Measurements from ENCODE around the gene PLXNA4.

Gene PLXNA4

DNA sequence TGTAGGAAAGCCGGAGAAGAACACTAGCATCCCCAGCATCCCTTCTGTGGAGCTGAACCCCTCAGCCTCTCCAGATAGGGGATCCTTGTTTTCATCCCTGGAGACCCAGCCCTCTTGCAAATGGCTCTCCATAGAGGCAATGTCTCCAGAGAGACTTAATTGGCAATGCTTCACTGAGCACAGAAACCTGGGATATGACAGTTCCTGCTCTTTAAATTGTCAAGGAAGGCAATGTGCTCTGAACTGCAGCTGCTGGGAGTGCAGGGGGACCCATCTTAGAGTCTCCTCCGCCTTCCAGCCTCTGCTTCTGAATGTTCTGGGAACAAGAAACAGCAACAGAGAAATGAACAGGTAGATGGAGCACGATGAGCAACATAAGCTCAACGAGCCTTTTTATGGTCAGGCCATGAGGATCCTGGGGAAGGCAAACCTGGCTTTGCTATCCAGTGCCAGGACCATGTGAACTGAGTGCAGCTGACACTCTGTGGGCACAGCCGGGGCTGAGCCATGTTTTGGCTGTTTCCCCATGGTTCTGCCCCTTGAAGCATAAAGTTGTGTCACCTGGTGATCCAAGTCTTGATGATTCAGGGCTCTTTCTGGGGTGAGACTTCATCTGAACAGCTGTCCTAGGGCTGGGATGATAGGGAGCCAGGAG is 481.0 kb downstream of the PLXNA4 start:
- TF ChIP-seq CTCF (IDR thresholded peaks at IDR 0.05; ENCODE audit: low read depth, low read length) = no peak
- no peaks in the 10 kb centered on the region for H3K27me3 ChIP-seq
- H3K4me1 ChIP-seq = peaks cover 18% of the 10 kb centered on the region
- peak; percentile 33 for DNase-seq
- H3K36me3 ChIP-seq = no peaks in the 10 kb centered on the region
- H3K4me3 ChIP-seq (ENCODE audit: low read depth, low read length) = no peak overlapping the region
- no peaks in the 10 kb centered on the region for H3K9me3 ChIP-seq

- Histone ChIP-seq H3K9me3 (no peaks in the 10 kb centered on the region), H3K4me3 (ENCODE audit: low read depth, low read length) (no peak overlapping the region), H3K36me3 (no peaks in the 10 kb centered on the region), H3K27me3 (no peaks in the 10 kb centered on the region), H3K4me1 (peaks cover 18% of the 10 kb centered on the region)
- no peak for DNase-seq
- no peak for TF ChIP-seq CTCF (IDR thresholded peaks at IDR 0.05; ENCODE audit: low read depth, low read length)
These were observed 484.2 kb downstream of the PLXNA4 start for GRCh38 chr7:132092106-132092505.

DNA sequence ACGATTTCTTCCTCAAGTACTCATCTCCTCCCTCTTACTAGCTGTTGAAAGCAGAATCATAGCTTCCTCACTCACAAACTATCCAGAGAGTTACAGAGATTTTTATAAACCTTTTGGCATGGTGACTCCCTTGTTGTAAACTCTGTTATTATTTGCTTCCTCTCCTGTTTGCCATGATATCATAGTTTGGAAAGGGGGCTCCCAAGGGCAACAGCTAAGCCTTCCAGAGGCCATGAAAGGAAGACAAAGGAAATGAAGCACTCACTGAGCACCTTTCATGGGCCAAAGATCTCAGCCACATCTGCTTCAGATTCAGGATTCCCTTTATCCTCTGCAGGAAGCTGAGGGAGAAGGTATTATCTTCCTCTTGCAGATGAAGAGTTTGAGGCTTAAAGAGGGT is 484.6 kb downstream of the PLXNA4 start:
- H3K4me3 ChIP-seq (ENCODE audit: low read depth, low read length) = no peak overlapping the region
- DNase-seq = no peak
- no peak for TF ChIP-seq CTCF (IDR thresholded peaks at IDR 0.05; ENCODE audit: low read depth, low read length)
- no peaks in the 10 kb centered on the region for H3K9me3 ChIP-seq
- peaks cover 18% of the 10 kb centered on the region for H3K4me1 ChIP-seq
- no peaks in the 10 kb centered on the region for H3K27me3 ChIP-seq
- H3K36me3 ChIP-seq = no peaks in the 10 kb centered on the region

DNA sequence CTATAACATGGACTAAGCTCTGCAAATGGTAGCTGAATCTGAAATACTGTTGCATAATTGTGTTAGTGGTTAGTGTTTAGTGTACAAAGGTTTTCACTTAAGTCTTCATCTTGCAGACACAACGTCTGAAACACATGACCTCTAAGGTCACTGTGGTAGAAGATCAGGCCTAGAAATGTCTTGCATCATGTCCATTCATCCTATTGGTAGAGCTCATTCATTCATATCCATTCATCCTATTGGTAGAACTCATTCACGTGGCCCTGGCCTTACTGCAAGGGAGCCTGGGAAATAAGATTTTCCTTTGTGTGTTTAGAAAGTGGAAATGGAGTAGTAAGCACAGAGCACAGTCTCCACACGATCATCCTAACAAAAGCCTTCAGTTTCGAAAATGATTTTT is 485.8 kb downstream of the PLXNA4 start:
- no peak for DNase-seq
- Histone ChIP-seq H3K36me3 (no peaks in the 10 kb centered on the region), H3K27me3 (no peaks in the 10 kb centered on the region), H3K4me1 (peaks cover 14% of the 10 kb centered on the region), H3K9me3 (no peaks in the 10 kb centered on the region), H3K4me3 (ENCODE audit: low read depth, low read length) (no peak overlapping the region)
- no peak for TF ChIP-seq CTCF (IDR thresholded peaks at IDR 0.05; ENCODE audit: low read depth, low read length)

DNA sequence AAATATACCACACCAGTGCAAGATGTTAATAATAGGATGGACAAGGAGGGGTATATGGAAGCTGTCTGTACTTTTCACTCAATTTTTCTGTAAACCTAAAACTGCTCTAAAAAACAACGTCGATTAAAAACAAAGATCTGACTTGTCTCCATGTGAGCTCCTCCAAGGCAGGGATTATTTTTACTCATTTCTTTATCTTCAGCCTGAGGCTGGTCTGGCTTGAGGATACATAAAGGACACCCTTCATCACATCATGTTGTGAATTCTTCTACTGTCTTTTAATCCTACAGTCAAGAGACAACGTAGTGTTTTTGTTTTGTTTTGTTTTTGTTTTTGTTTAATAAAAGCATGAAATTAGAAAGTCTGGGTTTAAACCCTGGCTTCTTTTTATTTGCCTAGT is 486.9 kb downstream of the PLXNA4 start:
- DNase-seq = no peak
- no peak for TF ChIP-seq CTCF (IDR thresholded peaks at IDR 0.05; ENCODE audit: low read depth, low read length)
- H3K27me3 ChIP-seq = no peaks in the 10 kb centered on the region
- H3K36me3 ChIP-seq = no peaks in the 10 kb centered on the region
- 0 out of 2 replicates have a peak, but pooled peaks cover 4% of the 10 kb centered on the region for H3K4me1 ChIP-seq
- no peak overlapping the region for H3K4me3 ChIP-seq (ENCODE audit: low read depth, low read length)
- no peaks in the 10 kb centered on the region for H3K9me3 ChIP-seq

DNA sequence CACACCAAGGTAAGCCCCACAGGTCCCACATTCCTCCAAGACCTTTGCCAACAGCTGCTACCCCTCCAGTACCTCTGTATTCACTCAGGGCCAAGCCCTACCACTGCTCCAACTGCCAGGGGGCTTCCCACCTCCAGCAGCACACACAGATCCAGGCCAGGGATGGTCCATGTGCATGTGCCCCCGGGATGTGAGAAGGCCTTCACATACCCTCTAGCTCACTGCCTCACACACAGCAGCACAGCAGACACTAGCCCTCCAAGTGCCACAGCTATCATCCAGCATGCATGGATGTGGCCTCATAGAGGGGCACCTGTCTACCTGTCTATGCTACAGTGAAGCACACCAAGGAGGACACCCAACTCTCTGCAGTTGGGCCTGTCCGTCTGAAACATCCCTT is 488.8 kb downstream of the PLXNA4 start:
- H3K9me3 ChIP-seq = no peaks in the 10 kb centered on the region
- 0 out of 2 replicates have a peak, but pooled peaks cover 4% of the 10 kb centered on the region for H3K4me1 ChIP-seq
- no peaks in the 10 kb centered on the region for H3K36me3 ChIP-seq
- H3K4me3 ChIP-seq (ENCODE audit: low read depth, low read length) = no peak overlapping the region
- TF ChIP-seq CTCF (IDR thresholded peaks at IDR 0.05; ENCODE audit: low read depth, low read length) = no peak
- DNase-seq = no peak
- H3K27me3 ChIP-seq = no peaks in the 10 kb centered on the region
